Lower lobe of right lung (tissue), 2 donors: ENCODE data around the gene PCGF2. TPM values are rescaled to one million over a fixed set of nuclear protein-coding genes. Genes with fewer than 3 reads are reported as not detected.
A peak's percentile ranks its signal among the peaks of the same experiment; 100 is the strongest.
"Not testable (repeated sequence)": the region's sequence is repeated elsewhere in the genome, so short reads cannot be mapped to it uniquely, and the experiment has no call there.

Experiments used
- ATAC-seq, 2 donors: fragments of 200-7000 bp; cut with Tn5 transposase; one replicate each; pipeline ENCODE4 v1.9.1; 2020 to 2022; ENCODE audit warnings: mild to moderate bottlenecking in 2 of 2, moderate library complexity in 2 of 2
- DNase-seq: peaks from one replicate; pipeline ENCODE4 v3.0.0-alpha.2; 2020
- H3K27ac ChIP-seq: fragments of 200-600 bp; one replicate; pipeline ENCODE4 v1.8.0; 2022
- H3K27me3 ChIP-seq: fragments of 200-600 bp; one replicate; pipeline ENCODE4 v1.8.0; 2022; ENCODE audit warnings: low read depth
- H3K36me3 ChIP-seq: fragments of 200-600 bp; one replicate; pipeline ENCODE4 v1.8.0; 2022; ENCODE audit warnings: mild to moderate bottlenecking
- H3K4me1 ChIP-seq: fragments of 200-600 bp; one replicate; pipeline ENCODE4 v1.8.0; 2022
- H3K4me3 ChIP-seq: fragments of 200-600 bp; one replicate; pipeline ENCODE4 v1.8.0; 2022; ENCODE audit warnings: mild to moderate bottlenecking
- H3K9me3 ChIP-seq: fragments of 200-600 bp; one replicate; pipeline ENCODE4 v1.8.0; 2022
- CTCF ChIP-seq: fragments of 200-600 bp; IDR thresholded peaks from one replicate; pipeline ENCODE4 v1.8.0; 2022; ENCODE audit warnings: antibody characterized with exemption, mild to moderate bottlenecking
- intact Hi-C: fragments of 100-400 bp; cut with DNase I; formaldehyde crosslinking; loops from one replicate; pipeline ENCODE4 v1.11.0; 2022
- total RNA-seq: library from RNA; stranded (reverse); fragmentation: NEBNext Ultra II Directional; extraction: Animal tissue kit (Norgen Biotek cat#: 25700); gene quantifications from one replicate; pipeline ENCODE4 v1.2.1, GENCODE V29; 2021
- donor health status: DM: no; HTN: yes; CAD: no; lungs with severe emphysema.

PCGF2 gene
- total RNA-seq, 1 donor from 2014 or later = 53.5 TPM

DNA sequence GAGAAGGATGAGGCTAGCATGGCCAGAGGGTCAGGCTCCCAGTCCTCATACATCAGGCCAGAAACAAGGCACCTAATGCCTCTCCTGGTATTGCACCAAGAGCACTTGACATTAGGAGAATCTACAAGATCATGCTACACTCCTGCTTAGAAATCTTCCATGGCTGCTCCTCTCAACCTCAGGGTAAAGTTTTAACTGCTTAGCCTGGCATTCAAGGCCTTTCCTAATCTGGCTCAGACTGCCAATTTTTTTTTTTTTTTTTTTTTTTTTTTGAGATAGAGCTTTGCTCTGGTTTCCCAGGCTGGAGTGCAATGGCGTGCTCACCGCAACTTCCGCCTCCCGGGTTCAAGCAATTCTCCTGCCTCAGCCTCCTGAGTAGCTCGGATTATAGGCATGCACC is 43.0 kb upstream of the PCGF2 start:
- Histone ChIP-seq H3K27ac (no peak overlapping the region), H3K4me3 (no peak overlapping the region), H3K36me3 (peaks cover 23% of the 10 kb centered on the region), H3K9me3 (no peaks in the 10 kb centered on the region), H3K4me1 (peaks cover 27% of the 10 kb centered on the region), H3K27me3 (no peaks in the 10 kb centered on the region)
- DNase-seq (no peak), ATAC-seq (no peak)
- no peak for TF ChIP-seq CTCF
- intact Hi-C loops = no loop called here

- H3K9me3 ChIP-seq, DNase-seq, H3K4me3 ChIP-seq, ATAC-seq, intact Hi-C loops, H3K27me3 ChIP-seq: not testable (repeated sequence)
- H3K27ac ChIP-seq = peak overlapping the region; percentile 50
- peaks cover 26% of the 10 kb centered on the region for H3K36me3 ChIP-seq
- peaks cover 19% of the 10 kb centered on the region for H3K4me1 ChIP-seq
Observed at GRCh38 chr17:38790148-38790707, 42.1 kb upstream of the PCGF2 start.

DNA sequence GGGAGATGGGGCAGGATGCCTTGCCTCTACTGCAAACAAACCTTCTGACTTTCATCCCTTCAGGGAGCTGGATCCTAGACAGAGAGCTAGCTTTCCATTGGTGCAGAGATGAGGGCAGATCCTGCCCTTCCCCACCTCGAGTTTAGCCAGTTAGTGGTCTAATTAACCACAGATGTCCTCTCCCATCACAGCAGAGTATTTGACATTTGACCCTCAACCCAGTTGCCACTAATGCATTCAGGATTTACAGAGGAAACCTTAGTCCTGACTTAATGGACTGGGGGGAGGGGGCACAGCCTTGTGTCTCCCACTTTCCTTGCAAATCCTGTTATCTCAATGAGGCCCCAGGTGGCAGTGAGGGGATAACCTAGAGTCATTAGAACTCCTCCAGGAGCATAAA is 41.0 kb upstream of the PCGF2 start:
- DNase-seq (no peak), ATAC-seq (no peak)
- H3K27me3 ChIP-seq = no peaks in the 10 kb centered on the region
- H3K9me3 ChIP-seq = no peaks in the 10 kb centered on the region
- no peak overlapping the region for H3K4me3 ChIP-seq
- no peak for TF ChIP-seq CTCF
- H3K27ac ChIP-seq = no peak overlapping the region
- H3K4me1 ChIP-seq = peaks cover 19% of the 10 kb centered on the region
- intact Hi-C loops = no loop called here
- H3K36me3 ChIP-seq = peaks cover 35% of the 10 kb centered on the region

DNA sequence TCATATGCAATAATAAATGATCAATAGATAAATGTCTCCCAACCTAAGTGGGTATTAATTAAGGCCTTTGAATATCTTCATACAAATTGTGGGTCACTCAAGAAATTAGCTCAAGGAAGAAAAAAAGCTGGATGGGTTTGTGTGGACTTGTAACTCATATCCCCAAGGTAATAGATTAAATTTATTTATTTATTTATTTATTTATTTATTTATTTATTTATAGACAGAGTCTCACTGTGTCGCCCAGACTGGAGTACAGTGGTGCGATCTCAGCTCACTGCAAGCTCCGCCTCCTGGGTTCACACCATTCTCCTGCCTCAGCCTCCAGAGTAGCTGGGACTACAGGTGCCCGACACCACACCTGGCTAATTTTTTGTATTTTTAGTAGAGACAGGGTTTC is 39.9 kb upstream of the PCGF2 start:
- intact Hi-C loops, DNase-seq, H3K27ac ChIP-seq, H3K27me3 ChIP-seq, H3K4me3 ChIP-seq, H3K9me3 ChIP-seq, ATAC-seq: not testable (repeated sequence)
- Histone ChIP-seq H3K4me1 (peaks cover 19% of the 10 kb centered on the region), H3K36me3 (peaks cover 46% of the 10 kb centered on the region)

GRCh38 chr17:38786372-38786771 is 38.2 kb upstream of the PCGF2 start:
- no peak overlapping the region for H3K27ac ChIP-seq
- no peak overlapping the region for H3K4me3 ChIP-seq
- intact Hi-C loops = no loop called here
- TF ChIP-seq CTCF = no peak
- DNase-seq (no peak), ATAC-seq (no peak)
- no peaks in the 10 kb centered on the region for H3K9me3 ChIP-seq
- H3K27me3 ChIP-seq = no peaks in the 10 kb centered on the region
- peaks cover 55% of the 10 kb centered on the region for H3K36me3 ChIP-seq
- H3K4me1 ChIP-seq = peaks cover 19% of the 10 kb centered on the region

DNA sequence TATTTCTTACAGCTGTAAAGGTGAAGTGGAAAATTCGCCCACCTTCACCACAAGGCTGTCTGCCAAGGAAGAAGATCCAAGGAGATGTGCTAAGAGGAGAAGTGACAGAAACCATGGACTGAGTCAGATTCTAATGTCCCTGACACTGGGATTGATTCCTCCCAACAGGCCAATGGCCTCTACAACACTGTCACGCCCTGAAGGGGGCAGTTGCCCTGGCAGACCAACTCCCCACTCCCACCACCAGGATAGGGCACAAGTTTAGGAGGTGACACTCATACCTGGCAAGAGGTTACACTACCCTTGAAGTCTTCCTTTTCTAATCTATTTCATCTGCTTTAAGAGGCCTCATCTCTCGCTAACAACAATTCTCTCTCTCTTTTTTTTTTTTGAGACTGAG is 35.1 kb upstream of the PCGF2 start:
- no peak for TF ChIP-seq CTCF
- intact Hi-C loops = no loop called here
- H3K9me3 ChIP-seq = no peaks in the 10 kb centered on the region
- no peaks in the 10 kb centered on the region for H3K4me1 ChIP-seq
- H3K36me3 ChIP-seq = peaks cover 86% of the 10 kb centered on the region
- H3K27me3 ChIP-seq = no peaks in the 10 kb centered on the region
- DNase-seq = no peak
- no peak overlapping the region for H3K4me3 ChIP-seq
- no peak for ATAC-seq
- H3K27ac ChIP-seq = no peak overlapping the region
